ENCODE data around the gene CCL28. TPM values are rescaled to one million over a fixed set of nuclear protein-coding genes. Genes with fewer than 3 reads are reported as not detected.

The CCL28 gene
- total RNA-seq, 1 experiment from 2014 or later = not detected

- Histone ChIP-seq H3K4me1 (ENCODE audit: insufficient read depth, low read length) (no peaks in the 10 kb centered on the region), H2BK120ac (ENCODE audit: low read depth, low read length, poor library complexity, severe bottlenecking) (no peak overlapping the region), H2BK15ac (ENCODE audit: low read depth, low read length) (no peak overlapping the region), H3K56ac (ENCODE audit: insufficient read length, low read depth, low read length) (no peak overlapping the region), H2BK20ac (ENCODE audit: low read depth, low read length, poor library complexity, severe bottlenecking) (no peak overlapping the region), H2BK12ac (ENCODE audit: insufficient read length, low read depth, low read length) (no peak overlapping the region), H4K8ac (replicated peaks; ENCODE audit: insufficient read length, low read depth, low read length) (no peak overlapping the region), H2AFZ (ENCODE audit: low read length) (no peak overlapping the region), H4K5ac (ENCODE audit: insufficient read length, low read depth, low read length) (no peak overlapping the region), H4K20me1 (ENCODE audit: control insufficient read depth, insufficient read depth, insufficient read length) (no peaks in the 10 kb centered on the region), H3K9ac (ENCODE audit: extremely low read depth, insufficient read length, low read length) (no peak overlapping the region), H3K14ac (ENCODE audit: insufficient read depth, low read length) (no peak overlapping the region), H3K79me2 (ENCODE audit: insufficient read depth, low read length) (no peaks in the 10 kb centered on the region), H3K4ac (ENCODE audit: low read depth, low read length) (no peak overlapping the region), H2BK5ac (ENCODE audit: insufficient read length, low read length) (no peak overlapping the region), H3T11ph (ENCODE audit: low read length) (no peak overlapping the region), H3K27me3 (ENCODE audit: insufficient read depth, low read length) (no peaks in the 10 kb centered on the region; the same call in 1 of the 2 replicates), H2AK5ac (ENCODE audit: insufficient read length, low read length) (no peak overlapping the region), H3K9me3 (ENCODE audit: control insufficient read depth, low read depth, low read length) (peaks cover 14% of the 10 kb centered on the region), H3K79me1 (ENCODE audit: insufficient read depth, low read depth, low read length, poor library complexity, severe bottlenecking) (no peaks in the 10 kb centered on the region), H3K4me2 (ENCODE audit: insufficient read depth, insufficient read length, low read length) (no peak overlapping the region), H3K27ac (ENCODE audit: insufficient read length, low read depth, low read length) (no peak overlapping the region), H3K23me2 (ENCODE audit: insufficient read length, low read depth, low read length, poor library complexity, severe bottlenecking) (no peaks in the 10 kb centered on the region), H4K91ac (ENCODE audit: insufficient read length, low read depth, low read length) (no peak overlapping the region), H3K18ac (ENCODE audit: insufficient read length, low read depth, low read length) (no peak overlapping the region), H3K23ac (ENCODE audit: insufficient read length, low read depth, low read length) (no peak overlapping the region)
- no peak for DNase-seq
- no peak overlapping the region for H3K27ac Mint-ChIP-seq
- no peaks in the 10 kb centered on the region for H3K27me3 Mint-ChIP-seq (ENCODE audit: low read depth)
- peaks cover 8 to 14% (median 9%) of the 10 kb centered on the region in 3 experiments for H3K36me3 Mint-ChIP-seq (ENCODE audit: insufficient read depth in 1 of 3, low read depth in 3 of 3)
- TF ChIP-seq CTCF (conservative IDR thresholded peaks at IDR 0.05) = no peak
- H3K4me1 Mint-ChIP-seq = no peaks in the 10 kb centered on the region
- peaks cover 34 to 45% of the 10 kb centered on the region in 2 experiments for H3K9me3 Mint-ChIP-seq
- WGBS (ENCODE audit: extremely low coverage, insufficient read length, low lambda C conversion rate) = no CpG with 5 or more reads among the region's 3 CpGs
- H3K4me3 Mint-ChIP-seq = no peak overlapping the region
These were observed 44.1 kb downstream of the CCL28 start for GRCh38 chr5:43367909-43368669.

All from H9 (cell line).